T-cell (primary cell): ENCODE measurements around the gene FBXL16. TPM values are rescaled to one million over a fixed set of nuclear protein-coding genes. Genes with fewer than 3 reads are reported as not detected.

Experiments
- ATAC-seq, 4 experiments: fragments of 200-7000 bp in 3 of 4; fragments of 150-1000 bp in 1 of 4; cut with Tn5 transposase; replicated peaks in 1 of 4; 1 replicate in 3 of 4; 2 replicates in 1 of 4; pipeline ENCODE4 v1.10.0; 2021; ENCODE audit warnings: moderate library complexity in 3 of 4, mild to moderate bottlenecking in 2 of 4, moderate number of reproducible peaks in 1 of 4
- CTCF ChIA-PET, 2 donors: fragments of 300-600 bp; sonication (Branson Sonifier 250); formaldehyde crosslinking; loops; one replicate each; lab custom pipeline; 2022; ENCODE audit warnings: antibody characterized with exemption in 2 of 2; lab: Charles Lee
- POLR2A ChIA-PET, 2 donors: fragments of 300-600 bp; sonication (Branson Sonifier 250); formaldehyde crosslinking; loops; one replicate each; lab custom pipeline; 2022; ENCODE audit warnings: antibody characterized with exemption in 2 of 2; lab: Charles Lee
- DNase-seq, 35 experiments: peaks; one replicate each; pipeline versions ENCODE4 v3.0.0 to v3.0.0-alpha.2; 2013 to 2023
- H3K27ac ChIP-seq: one replicate; pipeline ENCODE4 v1.5.1; 2013; ENCODE audit warnings: low read length
- H3K27me3 ChIP-seq, 2 experiments: replicated peaks in 1 of 2; 1 replicate in 1 of 2; 2 replicates in 1 of 2; pipeline versions ENCODE4 v1.6.1 to v1.7.0; 2013; ENCODE audit warnings: low read length in 1 of 2, mixed read lengths in 1 of 2; ENCODE audit not compliant: control insufficient read depth in 2 of 2, insufficient read depth in 2 of 2; ENCODE audit errors: extremely low read depth in 1 of 2
- H3K36me3 ChIP-seq, 2 donors: 1 replicate in 1 of 2; 2 replicates in 1 of 2; pipeline versions ENCODE4 v1.6.1 to v1.7.0; 2013; ENCODE audit warnings: low read length in 1 of 2; ENCODE audit not compliant: control insufficient read depth in 2 of 2, insufficient read depth in 1 of 2; ENCODE audit errors: extremely low read depth in 1 of 2
- H3K4me1 ChIP-seq, 2 experiments: 1 replicate in 1 of 2; 2 replicates in 1 of 2; pipeline versions ENCODE4 v1.6.1 to v1.7.0; 2013; ENCODE audit warnings: low read length in 2 of 2, mixed read lengths in 1 of 2; ENCODE audit not compliant: insufficient read depth in 2 of 2, control insufficient read depth in 1 of 2; ENCODE audit errors: extremely low read depth in 1 of 2
- H3K4me3 ChIP-seq, 2 donors: 1 replicate in 1 of 2; 2 replicates in 1 of 2; pipeline versions ENCODE4 v1.5.1 to v1.7.0; 2013; ENCODE audit warnings: mild to moderate bottlenecking in 2 of 2, low read length in 1 of 2, moderate library complexity in 1 of 2; ENCODE audit not compliant: control insufficient read depth in 1 of 2; ENCODE audit errors: extremely low read depth in 1 of 2
- H3K9me3 ChIP-seq: 2 replicates; pipeline ENCODE4 v1.7.0; 2013
- H3K27ac Mint-ChIP-seq, 2 donors: one replicate each; pipeline ENCODE4 v1.8.0; 2020 to 2021; ENCODE audit warnings: mild to moderate bottlenecking in 2 of 2, mixed read lengths in 2 of 2
- H3K27me3 Mint-ChIP-seq, 2 donors: one replicate each; pipeline ENCODE4 v1.8.0; 2021 to 2022; ENCODE audit warnings: mixed read lengths in 2 of 2
- H3K36me3 Mint-ChIP-seq: one replicate; pipeline ENCODE4 v1.8.0; 2021; ENCODE audit warnings: mixed read lengths
- H3K4me1 Mint-ChIP-seq, 3 donors: one replicate each; pipeline ENCODE4 v1.8.0; 2020 to 2022; ENCODE audit warnings: mixed read lengths in 3 of 3, mild to moderate bottlenecking in 1 of 3
- H3K4me3 Mint-ChIP-seq, 3 donors: one replicate each; pipeline ENCODE4 v1.8.0; 2020 to 2022; ENCODE audit warnings: mild to moderate bottlenecking in 3 of 3, mixed read lengths in 3 of 3, moderate library complexity in 3 of 3
- H3K9me3 Mint-ChIP-seq, 3 donors: one replicate each; pipeline ENCODE4 v1.8.0; 2020 to 2022; ENCODE audit warnings: mixed read lengths in 3 of 3
- WGBS: methylation state at CpG from one replicate; pipeline ENCODE4 v1.1.5; 2013; ENCODE audit warnings: missing lambda C conversion rate; ENCODE audit not compliant: insufficient coverage; 5-methylcytosine and 5-hydroxymethylcytosine counted together
- total RNA-seq, 35 experiments: library from RNA in 6 of 35; stranded (reverse) in 6 of 35; fragments of 120-200 nt in 1 of 35; gene quantifications; one replicate each; pipeline versions ENCODE4 v1.2.1 to v1.2.4 and lab custom pipeline; 2013 to 2026

The FBXL16 gene
- total RNA-seq, 5 donors from 2014 or later (not counting 1 experiment from before 2014, with no cell fraction given): 16.4 to 65.5 (median 50.2) TPM

DNA sequence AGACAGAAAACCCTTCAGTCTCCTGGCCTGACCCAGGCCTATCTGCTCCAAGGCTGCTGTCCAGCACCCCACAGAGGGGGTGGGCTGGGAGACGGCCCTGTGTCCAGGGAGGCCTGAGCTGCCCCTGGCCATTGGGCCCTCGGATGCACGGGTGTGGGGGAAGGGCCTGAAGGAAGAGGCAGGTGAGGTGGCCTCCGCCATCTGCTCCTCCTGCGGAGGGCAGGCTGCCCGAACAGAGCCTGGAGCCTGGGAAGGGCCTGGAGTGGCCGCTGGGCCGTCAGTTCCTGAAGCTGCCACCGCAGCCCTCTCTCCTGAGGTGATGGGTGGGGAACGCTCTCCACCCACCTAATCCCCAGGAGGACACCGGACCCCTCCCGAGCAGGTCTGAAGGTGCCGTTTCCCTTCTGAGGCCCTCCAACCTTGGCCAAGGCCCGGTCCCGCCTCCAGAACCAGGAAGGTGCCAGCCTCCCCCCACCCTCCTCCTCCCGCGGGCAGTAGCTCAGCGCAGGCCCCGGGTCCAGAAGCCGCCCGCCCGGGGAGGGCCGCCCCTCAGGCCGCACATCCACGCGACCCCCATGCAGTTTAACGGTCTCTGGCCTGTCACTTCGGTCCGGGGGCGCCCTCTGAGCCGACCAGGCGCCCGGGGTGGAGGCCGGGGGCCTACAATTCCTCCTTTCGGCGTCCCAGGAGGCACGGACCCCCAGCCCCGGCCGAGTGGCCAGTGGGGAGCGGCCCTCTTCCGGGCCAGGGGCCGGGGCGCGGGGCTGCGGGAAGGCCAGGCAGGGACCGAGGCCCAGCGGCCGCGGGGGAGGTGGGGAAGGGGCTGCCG is 835 bp downstream of the FBXL16 start:
- no peak for ATAC-seq
- Mint-ChIP-seq H3K36me3 (no peaks in the 10 kb centered on the region), H3K27me3 (peaks cover 26 to 57% of the 10 kb centered on the region in 2 donors), H3K9me3 (no peaks in the 10 kb centered on the region), H3K27ac (no peak overlapping the region), H3K4me3 (peak overlapping the region in 1 of 3 donors; percentile 51), H3K4me1 (peaks cover 0 to 16% (median 8%) of the 10 kb centered on the region in 3 donors)
- 12% methylated on average over 30 of the region's 50 CpGs for WGBS
- H3K4me1 ChIP-seq: peaks cover 0 to 35% of the 10 kb centered on the region in 2 experiments
- H3K4me3 ChIP-seq: no peak overlapping the region
- H3K27me3 ChIP-seq: peaks cover 8 to 90% of the 10 kb centered on the region in 2 experiments
- H3K36me3 ChIP-seq: no peaks in the 10 kb centered on the region
- ChIA-PET CTCF (no interaction called here), POLR2A (interaction anchor here in 1 of 2 donors (0.6 kb wide), 1 partner anchor 23 kb away, joined by 4 read pairs; no protein-coding TSS in a partner anchor)
- H3K27ac ChIP-seq: no peak overlapping the region
- DNase-seq: no peak
- no peaks in the 10 kb centered on the region for H3K9me3 ChIP-seq

DNA sequence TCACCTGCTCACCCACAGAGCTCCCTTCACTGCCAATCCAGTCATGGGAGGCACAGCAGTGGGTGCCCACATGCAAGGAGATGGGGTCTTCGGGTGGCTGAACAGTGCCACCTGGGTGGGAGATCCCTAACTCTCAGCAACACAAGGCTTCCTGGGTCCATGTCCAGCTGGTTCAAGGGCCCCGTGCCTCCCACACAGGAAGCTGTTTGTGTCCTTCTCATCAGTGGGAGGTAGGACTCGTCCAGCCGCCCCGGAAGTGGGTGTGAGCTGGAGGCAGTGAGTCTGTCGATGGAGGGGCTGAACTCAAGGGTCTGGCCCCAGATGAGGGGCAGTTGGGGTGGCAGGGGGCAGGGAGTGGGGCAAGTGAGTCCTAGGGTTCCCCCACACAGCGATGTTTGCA is 1.6 kb downstream of the FBXL16 start:
- H3K27ac Mint-ChIP-seq: no peak overlapping the region
- peaks cover 22 to 50% of the 10 kb centered on the region in 2 donors for H3K27me3 Mint-ChIP-seq
- no peak for DNase-seq
- Histone ChIP-seq H3K36me3 (no peaks in the 10 kb centered on the region), H3K4me3 (no peak overlapping the region), H3K27me3 (peaks cover 7 to 86% of the 10 kb centered on the region in 2 experiments), H3K4me1 (peaks cover under 1 to 42% of the 10 kb centered on the region in 2 experiments), H3K9me3 (no peaks in the 10 kb centered on the region), H3K27ac (no peak overlapping the region)
- CTCF ChIA-PET: no interaction called here
- ATAC-seq: no peak
- no peaks in the 10 kb centered on the region for H3K36me3 Mint-ChIP-seq
- POLR2A ChIA-PET: no interaction called here
- H3K4me3 Mint-ChIP-seq: no peak overlapping the region
- H3K4me1 Mint-ChIP-seq: peaks cover 0 to 24% (median 11%) of the 10 kb centered on the region in 3 donors
- H3K9me3 Mint-ChIP-seq: no peaks in the 10 kb centered on the region
- WGBS: 75% methylated on average over 5 of the region's 7 CpGs

DNA sequence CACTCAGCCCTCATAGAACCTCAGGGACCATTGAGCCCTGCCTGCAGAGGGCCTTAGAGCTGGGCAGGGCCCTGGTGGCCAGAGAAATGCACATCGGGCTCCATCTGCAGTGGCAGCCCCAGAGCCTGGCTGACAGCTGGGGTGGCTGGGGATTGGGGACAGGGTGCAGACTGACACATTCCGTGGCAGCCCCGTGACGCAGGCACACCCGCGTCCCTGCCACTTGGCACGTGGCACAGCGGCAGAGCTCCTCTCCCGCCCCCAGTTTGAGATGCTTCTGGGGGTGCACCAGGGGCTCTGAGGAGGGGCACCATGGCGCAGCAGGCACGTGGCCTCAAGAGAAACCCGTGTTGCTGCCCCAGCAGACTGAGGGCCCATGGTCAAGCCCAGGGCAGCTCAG is 2.2 kb downstream of the FBXL16 start:
- Mint-ChIP-seq H3K27ac (no peak overlapping the region), H3K4me1 (peaks cover 0 to 26% (median 14%) of the 10 kb centered on the region in 3 donors), H3K27me3 (peaks cover 20 to 43% of the 10 kb centered on the region in 2 donors), H3K4me3 (no peak overlapping the region), H3K9me3 (no peaks in the 10 kb centered on the region), H3K36me3 (no peaks in the 10 kb centered on the region)
- Histone ChIP-seq H3K4me1 (peaks cover 3 to 48% of the 10 kb centered on the region in 2 experiments), H3K4me3 (no peak overlapping the region), H3K36me3 (no peaks in the 10 kb centered on the region), H3K27ac (no peak overlapping the region), H3K9me3 (no peaks in the 10 kb centered on the region), H3K27me3 (peaks cover 1 to 82% of the 10 kb centered on the region in 2 experiments)
- 85% methylated on average over 12 of the region's 12 CpGs for WGBS
- ATAC-seq (no peak), DNase-seq (no peak)
- CTCF ChIA-PET: no interaction called here
- POLR2A ChIA-PET: no interaction called here

DNA sequence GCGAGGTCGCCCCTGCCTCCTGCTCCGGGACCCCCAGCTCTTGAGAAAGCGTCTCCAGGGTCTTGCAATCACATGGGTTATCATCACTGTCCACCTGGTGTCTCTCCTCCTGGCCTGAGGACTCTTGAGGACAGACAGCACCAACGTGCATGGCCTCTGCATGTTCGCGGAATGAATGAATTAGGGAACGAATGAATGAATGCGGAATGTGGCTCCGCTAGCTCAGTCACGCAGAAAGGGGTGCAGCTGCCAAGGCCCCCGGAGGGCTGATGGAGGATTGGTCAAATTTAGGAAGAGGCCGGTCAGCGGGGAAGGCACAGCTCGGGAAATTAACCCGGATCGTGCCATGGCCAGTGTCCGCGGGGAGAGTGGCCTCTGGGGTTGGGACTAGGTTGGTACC is 3.3 kb downstream of the FBXL16 start:
- Histone ChIP-seq H3K27me3 (peaks cover 0 to 78% of the 10 kb centered on the region in 2 experiments), H3K4me1 (peaks cover 3 to 53% of the 10 kb centered on the region in 2 experiments), H3K9me3 (no peaks in the 10 kb centered on the region), H3K27ac (no peak overlapping the region), H3K4me3 (no peak overlapping the region), H3K36me3 (no peaks in the 10 kb centered on the region)
- H3K4me1 Mint-ChIP-seq: peaks cover 0 to 29% (median 14%) of the 10 kb centered on the region in 3 donors
- no peaks in the 10 kb centered on the region for H3K9me3 Mint-ChIP-seq
- no peaks in the 10 kb centered on the region for H3K36me3 Mint-ChIP-seq
- no peak overlapping the region for H3K4me3 Mint-ChIP-seq
- ATAC-seq (no peak), DNase-seq (no peak)
- CTCF ChIA-PET: no interaction called here
- no peak overlapping the region for H3K27ac Mint-ChIP-seq
- POLR2A ChIA-PET: no interaction called here
- H3K27me3 Mint-ChIP-seq: peaks cover 12 to 36% of the 10 kb centered on the region in 2 donors
- WGBS: 86% methylated on average over 19 of the region's 19 CpGs

DNA sequence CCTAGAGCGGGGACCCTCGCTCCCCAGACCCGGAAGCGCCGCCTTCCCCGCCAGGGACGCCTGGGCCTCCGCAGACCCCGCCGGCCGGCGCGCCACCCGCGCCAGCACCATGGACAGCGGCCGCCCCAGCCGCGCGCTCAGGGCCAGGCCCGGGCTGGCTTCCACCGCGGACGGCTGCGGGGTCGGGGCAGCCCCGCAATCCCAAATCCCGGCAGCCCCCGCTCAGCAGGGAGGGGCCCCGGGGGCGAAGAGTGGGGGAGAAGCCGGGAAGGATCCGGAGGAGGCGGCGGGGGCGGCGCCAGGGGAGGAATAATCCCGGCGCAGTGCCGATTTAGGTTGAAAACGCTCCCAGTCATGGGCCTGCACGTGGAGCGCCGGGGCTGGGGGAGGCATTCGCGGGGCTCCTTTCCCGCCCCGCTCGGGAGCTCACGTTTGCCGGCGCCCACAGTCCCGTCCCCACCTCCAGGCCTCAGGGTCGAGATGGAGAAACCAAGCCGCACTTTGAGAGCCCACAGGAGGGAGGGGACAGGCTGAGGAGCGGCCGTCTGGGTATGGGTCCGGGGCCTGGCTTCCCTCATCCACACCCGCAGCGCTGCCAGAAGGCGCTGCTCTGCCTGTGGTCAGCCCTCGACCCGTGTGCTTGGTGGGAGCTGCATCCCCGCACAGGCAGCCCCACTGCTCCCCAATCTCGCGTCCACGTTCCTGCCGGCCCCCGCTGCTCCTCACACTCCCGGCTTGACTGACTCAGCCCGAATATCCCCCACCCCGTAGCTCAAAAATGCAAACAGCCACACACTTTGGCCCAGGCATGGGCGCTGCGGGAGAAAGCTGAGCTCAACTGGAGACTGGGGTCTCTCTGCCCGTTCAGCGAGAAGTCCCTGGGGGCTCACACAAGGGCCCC is 4.7 kb downstream of the FBXL16 start:
- no peak overlapping the region for H3K27ac Mint-ChIP-seq
- Histone ChIP-seq H3K36me3 (no peaks in the 10 kb centered on the region), H3K4me3 (no peak overlapping the region), H3K9me3 (no peaks in the 10 kb centered on the region), H3K27me3 (peaks cover 0 to 69% of the 10 kb centered on the region in 2 experiments), H3K4me1 (peaks cover 8 to 54% of the 10 kb centered on the region in 2 experiments), H3K27ac (no peak overlapping the region)
- ATAC-seq: peak; percentile 51 to 73 (median 58)
- H3K36me3 Mint-ChIP-seq: no peaks in the 10 kb centered on the region
- H3K4me3 Mint-ChIP-seq: no peak overlapping the region
- ChIA-PET CTCF (no interaction called here), POLR2A (no interaction called here)
- DNase-seq: peak in 16 of 35 experiments; percentile 17 to 74 (median 44)
- H3K4me1 Mint-ChIP-seq: peaks cover 7 to 28% (median 17%) of the 10 kb centered on the region in 3 donors
- H3K27me3 Mint-ChIP-seq: peaks cover 8 to 24% of the 10 kb centered on the region in 2 donors
- WGBS: 7% methylated on average over 66 of the region's 76 CpGs
- no peaks in the 10 kb centered on the region for H3K9me3 Mint-ChIP-seq
